ENCODE data around the gene SMARCD3. TPM values are rescaled to one million over a fixed set of nuclear protein-coding genes. Genes with fewer than 3 reads are reported as not detected.

The SMARCD3 gene
- total and polyA plus RNA-seq, 2 of the 8 experiments (the other 6 are each of a cell fraction or from before 2014, with no cell fraction given), result 3.0 to 5.6 TPM

DNA sequence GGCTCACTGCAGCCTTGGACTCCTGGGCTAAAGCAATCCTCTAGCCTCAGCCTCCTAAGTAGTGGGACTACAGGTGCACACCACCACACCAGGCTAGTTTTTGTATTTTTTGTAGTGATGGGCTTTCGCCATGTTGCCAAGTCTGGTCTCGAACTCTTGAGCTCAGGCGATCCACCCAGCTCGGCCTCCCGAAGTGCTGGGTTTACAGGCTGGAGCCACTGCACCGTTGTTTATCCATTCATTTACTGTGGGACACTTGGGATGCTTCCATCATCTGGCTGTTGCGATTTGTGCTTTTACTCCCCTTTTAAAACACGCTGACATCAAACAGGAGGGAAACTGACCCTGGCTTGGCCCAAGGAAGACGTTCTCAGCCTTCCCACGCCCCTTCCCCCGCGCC, 30.5 kb upstream of the SMARCD3 start:
- Histone ChIP-seq H3K23ac (ENCODE audit: insufficient read length) (no peak overlapping the region), H4K8ac (ENCODE audit: extremely low read depth, insufficient read depth, low read length) (no peak overlapping the region), H3K23me2 (ENCODE audit: low read depth, low read length) (peaks cover 10% of the 10 kb centered on the region; the same call in 1 of the 2 replicates), H3K27ac (ENCODE audit: low read depth, low read length) (no peak overlapping the region), H2BK12ac (ENCODE audit: low read depth, low read length) (no peak overlapping the region), H3K9ac (replicated peaks in 1 of 4; ENCODE audit: extremely low read depth in 1 of 4, low read depth in 3 of 4, low read length in 3 of 4) (no peak overlapping the region), H3K36me3 (ENCODE audit: control insufficient read depth in 2 of 4, insufficient read depth in 4 of 4, low read length in 3 of 4) (no peaks in the 10 kb centered on the region), H3K79me2 (ENCODE audit: control insufficient read depth in 1 of 2, insufficient read depth in 2 of 2, low read length in 2 of 2) (no peaks in the 10 kb centered on the region), H3K56ac (replicated peaks; ENCODE audit: insufficient read length, low read depth, low read length) (no peak overlapping the region), H2AK5ac (ENCODE audit: low read depth, low read length) (no peak overlapping the region), H4K5ac (ENCODE audit: insufficient read length, low read depth, low read length) (no peak overlapping the region), H3K4me1 (replicated peaks in 1 of 4; ENCODE audit: control insufficient read depth in 3 of 4, insufficient read depth in 4 of 4, low read length in 3 of 4) (peaks cover 0 to 18% (median 10%) of the 10 kb centered on the region in 4 experiments; a peak in 6 of 7 replicates), H2BK120ac (replicated peaks; ENCODE audit: low read depth, low read length) (no peak overlapping the region), H2BK5ac (ENCODE audit: low read depth, low read length) (no peak overlapping the region), H3K9me3 (ENCODE audit: insufficient read depth in 2 of 2, low read depth in 1 of 2, low read length in 1 of 2) (no peaks in the 10 kb centered on the region), H3K27me3 (replicated peaks in 1 of 4; ENCODE audit: control insufficient read depth in 3 of 4, extremely low read depth in 1 of 4, insufficient read depth in 3 of 4, low read length in 3 of 4) (peaks cover 0 to 25% (median 19%) of the 10 kb centered on the region in 4 experiments; a peak in 6 of 7 replicates), H3K79me1 (ENCODE audit: low read depth, low read length) (no peaks in the 10 kb centered on the region), H3K4me3 (ENCODE audit: extremely low read depth in 1 of 4, insufficient read depth in 2 of 4, low read depth in 3 of 4, low read length in 4 of 4) (no peak overlapping the region), H2BK15ac (ENCODE audit: low read length) (no peak overlapping the region), H2BK20ac (ENCODE audit: low read length) (no peak overlapping the region), H4K91ac (replicated peaks; ENCODE audit: insufficient read length, low read length) (no peak overlapping the region), H3K4me2 (ENCODE audit: insufficient read depth in 1 of 2, low read depth in 2 of 2, low read length in 2 of 2) (no peak overlapping the region), H3K18ac (ENCODE audit: extremely low read depth, low read length) (no peak overlapping the region), H4K20me1 (replicated peaks in 1 of 2; ENCODE audit: control insufficient read depth in 1 of 2, insufficient read depth in 2 of 2, low read length in 2 of 2) (peaks cover 0 to 1% of the 10 kb centered on the region in 2 experiments), H3K14ac (ENCODE audit: insufficient read length) (no peak overlapping the region), H2AFZ (ENCODE audit: low read length) (no peak overlapping the region), H3K4ac (replicated peaks; ENCODE audit: insufficient read length, low read depth, low read length) (no peak overlapping the region)
- POLR2A ChIA-PET (ENCODE audit: partially characterized antibody), result no interaction called here
- DNase-seq (ENCODE audit: low read depth in 1 of 2, low spot score in 2 of 2), result no peak
- no peak for TF ChIP-seq SUZ12 (IDR thresholded peaks at IDR 0.05; ENCODE audit: low read length)
- TF ChIP-seq POLR2AphosphoS5 (IDR thresholded peaks at IDR 0.05; ENCODE audit: low read depth, low read length), result no peak
- no peak for TF ChIP-seq KDM1A (IDR thresholded peaks at IDR 0.05; ENCODE audit: borderline replicate concordance, low read length)
- TF ChIP-seq GABPA (IDR thresholded peaks at IDR 0.05; ENCODE audit: borderline replicate concordance, insufficient read depth, low read length), result no peak
- TF ChIP-seq SP4 (IDR thresholded peaks at IDR 0.05; ENCODE audit: low read length), result no peak
- no peak for TF ChIP-seq BACH1 (IDR thresholded peaks at IDR 0.05; ENCODE audit: low read length)
- no peak for TF ChIP-seq RXRA (IDR thresholded peaks at IDR 0.05; ENCODE audit: insufficient read depth, low read depth, low read length)
- no peak for TF ChIP-seq POLR2A (IDR thresholded peaks at IDR 0.05; ENCODE audit: control extremely low read depth in 1 of 2, low read depth in 2 of 2, low read length in 2 of 2)
- no peak for TF ChIP-seq JUND (IDR thresholded peaks at IDR 0.05; ENCODE audit: low read length)
- no peak for TF ChIP-seq SP2 (IDR thresholded peaks at IDR 0.05; ENCODE audit: low read length)
- no peak for TF ChIP-seq CHD1 (IDR thresholded peaks at IDR 0.05; ENCODE audit: low read depth, low read length)
- TF ChIP-seq ZNF274 (IDR thresholded peaks at IDR 0.05; ENCODE audit: borderline replicate concordance, extremely low read depth, low read length), result no peak
- WGBS, 2 experiments (ENCODE audit: extremely low coverage in 1 of 2, insufficient coverage in 1 of 2, insufficient read length in 1 of 2, insufficient replicate concordance in 2 of 2, low coverage in 1 of 2, low lambda C conversion rate in 2 of 2, missing lambda C conversion rate in 1 of 2), result 91% methylated on average over 12 of the region's 12 CpGs; no CpG with 5 or more reads in 1 of the 2 experiments
- FAIRE-seq, result no peak
- CTCF ChIA-PET (ENCODE audit: partially characterized antibody), result interaction anchor here (0.9 to 3.1 kb wide), 4 partner anchors 12 to 168 kb away, joined by 3 to 18 read pairs (median 3); no protein-coding TSS in a partner anchor

All from H1 (cell line).